ENCODE data around the gene HMGB4.

The HMGB4 gene

GRCh38 chr1:33906156-33906555 lies 42.3 kb downstream of the HMGB4 start:
- H3K4me1 Mint-ChIP-seq = no peaks in the 10 kb centered on the region
- H3K9me3 Mint-ChIP-seq = no peaks in the 10 kb centered on the region
- DNase-seq (ENCODE audit: low spot score in 2 of 2) (no peak), ATAC-seq (replicated peaks; ENCODE audit: extremely low read depth, poor library complexity, severe bottlenecking) (no peak)
- H3K36me3 Mint-ChIP-seq (ENCODE audit: insufficient read depth) = no peaks in the 10 kb centered on the region
- peaks cover 54% of the 10 kb centered on the region for H3K27me3 Mint-ChIP-seq
- H3K4me3 Mint-ChIP-seq = no peak overlapping the region
- H3K27ac Mint-ChIP-seq (ENCODE audit: low read depth) = no peak overlapping the region

GRCh38 chr1:33908324-33908956 lies 44.6 kb downstream of the HMGB4 start:
- ATAC-seq (replicated peaks; ENCODE audit: extremely low read depth, poor library complexity, severe bottlenecking) (no peak), DNase-seq (ENCODE audit: low spot score in 2 of 2) (no peak)
- Mint-ChIP-seq H3K27ac (ENCODE audit: low read depth) (no peak overlapping the region), H3K9me3 (no peaks in the 10 kb centered on the region), H3K4me1 (no peaks in the 10 kb centered on the region), H3K4me3 (no peak overlapping the region), H3K36me3 (ENCODE audit: insufficient read depth) (no peaks in the 10 kb centered on the region), H3K27me3 (peaks cover 58% of the 10 kb centered on the region)

All from central memory CD8-positive, alpha-beta T cell (primary cell).